ENCODE measurements around the gene RAPGEF5. TPM values are rescaled to one million over a fixed set of nuclear protein-coding genes. Genes with fewer than 3 reads are reported as not detected.

The RAPGEF5 gene
- total and polyA plus RNA-seq, 2 experiments from 2014 or later: 0.21 TPM; not detected in 1

- Histone ChIP-seq H3K27ac (no peak overlapping the region), H3K9me3 (ENCODE audit: low read depth) (no peaks in the 10 kb centered on the region), H3K36me3 (no peaks in the 10 kb centered on the region), H3K4me3 (no peak overlapping the region), H3K27me3 (no peaks in the 10 kb centered on the region), H3K4me1 (ENCODE audit: low read depth) (no peaks in the 10 kb centered on the region)
- TF ChIP-seq, protein P1, sequence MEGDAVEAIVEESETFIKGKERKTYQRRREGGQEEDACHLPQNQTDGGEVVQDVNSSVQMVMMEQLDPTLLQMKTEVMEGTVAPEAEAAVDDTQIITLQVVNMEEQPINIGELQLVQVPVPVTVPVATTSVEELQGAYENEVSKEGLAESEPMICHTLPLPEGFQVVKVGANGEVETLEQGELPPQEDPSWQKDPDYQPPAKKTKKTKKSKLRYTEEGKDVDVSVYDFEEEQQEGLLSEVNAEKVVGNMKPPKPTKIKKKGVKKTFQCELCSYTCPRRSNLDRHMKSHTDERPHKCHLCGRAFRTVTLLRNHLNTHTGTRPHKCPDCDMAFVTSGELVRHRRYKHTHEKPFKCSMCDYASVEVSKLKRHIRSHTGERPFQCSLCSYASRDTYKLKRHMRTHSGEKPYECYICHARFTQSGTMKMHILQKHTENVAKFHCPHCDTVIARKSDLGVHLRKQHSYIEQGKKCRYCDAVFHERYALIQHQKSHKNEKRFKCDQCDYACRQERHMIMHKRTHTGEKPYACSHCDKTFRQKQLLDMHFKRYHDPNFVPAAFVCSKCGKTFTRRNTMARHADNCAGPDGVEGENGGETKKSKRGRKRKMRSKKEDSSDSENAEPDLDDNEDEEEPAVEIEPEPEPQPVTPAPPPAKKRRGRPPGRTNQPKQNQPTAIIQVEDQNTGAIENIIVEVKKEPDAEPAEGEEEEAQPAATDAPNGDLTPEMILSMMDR (IDR thresholded peaks at IDR 0.05; ENCODE audit: low read depth, low read length): no peak
- no peak for DNase-seq (ENCODE audit: low read depth in 1 of 2, low spot score in 1 of 2)
Observed at GRCh38 chr7:22173685-22174573, 183.0 kb downstream of the RAPGEF5 start.

DNA sequence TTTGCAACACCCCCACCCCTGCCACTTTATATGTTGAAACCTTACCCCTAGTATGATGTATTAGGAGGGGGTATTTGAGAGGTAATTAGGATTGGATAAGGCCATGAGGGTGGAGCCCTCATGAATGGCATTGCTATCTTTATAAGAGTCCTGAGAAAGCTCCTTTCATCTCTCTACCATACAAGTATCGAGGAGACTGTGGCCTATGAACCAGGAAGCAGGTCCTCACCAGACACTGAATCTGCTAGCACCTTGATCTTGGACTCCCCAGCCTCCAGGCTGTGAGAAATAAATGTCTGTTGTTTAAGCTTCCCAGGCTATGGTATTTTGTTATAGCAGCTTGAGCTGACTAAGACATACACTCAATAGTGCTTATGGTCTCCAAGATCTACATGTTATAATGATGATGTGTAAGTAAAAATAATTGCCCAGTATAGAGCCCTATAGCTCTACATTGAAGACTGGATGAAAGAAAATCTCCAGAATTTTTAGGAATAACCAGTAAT, 188.8 kb downstream of the RAPGEF5 start:
- Histone ChIP-seq H3K27me3 (no peaks in the 10 kb centered on the region), H3K4me3 (no peak overlapping the region), H3K4me1 (ENCODE audit: low read depth) (no peaks in the 10 kb centered on the region), H3K9me3 (ENCODE audit: low read depth) (no peaks in the 10 kb centered on the region), H3K36me3 (no peaks in the 10 kb centered on the region), H3K27ac (no peak overlapping the region)
- TF ChIP-seq, protein P1 (IDR thresholded peaks at IDR 0.05; ENCODE audit: low read depth, low read length): no peak
- no peak for DNase-seq (ENCODE audit: low read depth in 1 of 2, low spot score in 1 of 2)

DNA sequence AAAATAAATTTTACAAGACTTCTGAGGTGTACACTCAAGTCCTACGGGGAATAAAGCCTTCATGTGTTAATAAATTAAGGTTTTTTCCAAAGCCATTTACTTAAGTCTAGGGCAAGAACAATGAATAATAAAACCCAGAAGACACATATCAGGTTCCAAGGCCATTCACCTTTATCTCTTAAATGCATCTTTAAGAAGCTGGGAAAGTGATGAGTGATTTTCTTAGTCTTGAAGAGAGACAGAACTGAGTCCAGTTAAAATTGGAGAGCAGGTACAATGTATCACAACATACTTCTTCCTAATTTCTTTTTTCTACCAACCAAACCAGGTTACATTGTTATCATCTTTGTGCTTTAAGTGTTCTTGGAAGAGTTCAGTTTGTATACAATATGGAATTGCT, 189.5 kb downstream of the RAPGEF5 start:
- no peaks in the 10 kb centered on the region for H3K36me3 ChIP-seq
- H3K27ac ChIP-seq: no peak overlapping the region
- TF ChIP-seq, protein P1 (IDR thresholded peaks at IDR 0.05; ENCODE audit: low read depth, low read length): no peak
- DNase-seq (ENCODE audit: low read depth in 1 of 2, low spot score in 1 of 2): no peak
- H3K27me3 ChIP-seq: no peaks in the 10 kb centered on the region
- no peaks in the 10 kb centered on the region for H3K4me1 ChIP-seq (ENCODE audit: low read depth)
- H3K4me3 ChIP-seq: no peak overlapping the region
- H3K9me3 ChIP-seq (ENCODE audit: low read depth): no peaks in the 10 kb centered on the region

DNA sequence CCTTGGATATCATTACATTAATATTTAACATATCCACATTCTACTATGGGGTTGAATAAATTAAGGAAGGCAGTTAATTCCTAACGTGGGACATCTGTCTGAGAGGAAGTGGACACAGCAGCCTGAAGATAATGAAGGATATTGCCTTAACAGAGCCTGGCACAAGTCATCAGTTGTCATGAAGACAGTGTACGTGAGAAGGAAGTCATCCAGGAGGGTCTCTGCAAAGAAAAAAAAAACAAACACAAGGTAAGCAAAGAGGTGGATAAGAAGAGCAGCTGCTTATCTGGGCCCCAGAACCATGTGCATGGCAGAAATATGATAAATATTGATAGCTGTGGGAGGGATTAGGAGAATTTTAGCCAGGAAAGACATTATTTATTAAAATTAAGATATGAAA, 190.0 kb downstream of the RAPGEF5 start:
- TF ChIP-seq, protein P1 (IDR thresholded peaks at IDR 0.05; ENCODE audit: low read depth, low read length): no peak

GRCh38 chr7:22159341-22159740, 197.6 kb downstream of the RAPGEF5 start:
- H3K36me3 ChIP-seq: no peaks in the 10 kb centered on the region
- H3K4me1 ChIP-seq (ENCODE audit: low read depth): no peaks in the 10 kb centered on the region
- TF ChIP-seq, protein P1 (IDR thresholded peaks at IDR 0.05; ENCODE audit: low read depth, low read length): no peak
- no peak overlapping the region for H3K4me3 ChIP-seq
- no peaks in the 10 kb centered on the region for H3K27me3 ChIP-seq
- no peaks in the 10 kb centered on the region for H3K9me3 ChIP-seq (ENCODE audit: low read depth)
- no peak overlapping the region for H3K27ac ChIP-seq
- no peak for DNase-seq (ENCODE audit: low read depth in 1 of 2, low spot score in 1 of 2)

More for the DNA sequence above, 190.0 kb downstream of the RAPGEF5 start:
- Histone ChIP-seq H3K27me3 (no peaks in the 10 kb centered on the region), H3K9me3 (ENCODE audit: low read depth) (no peaks in the 10 kb centered on the region), H3K4me3 (no peak overlapping the region), H3K4me1 (ENCODE audit: low read depth) (no peaks in the 10 kb centered on the region), H3K27ac (no peak overlapping the region), H3K36me3 (no peaks in the 10 kb centered on the region)
- no peak for DNase-seq (ENCODE audit: low read depth in 1 of 2, low spot score in 1 of 2)

Measured in cardiac muscle cell (in vitro differentiated cells and primary cell).